Measurements from ENCODE around the gene EVI5L.

- TF ChIP-seq NFIC (IDR thresholded peaks at IDR 0.05; ENCODE audit: borderline replicate concordance) = no peak
- TF ChIP-seq EZH2phosphoT487 (IDR thresholded peaks at IDR 0.05; ENCODE audit: borderline replicate concordance, low read depth) = no peak
- no peak for TF ChIP-seq FOXM1 (IDR thresholded peaks at IDR 0.05; ENCODE audit: low read depth)
- TF ChIP-seq POLR2AphosphoS5 (IDR thresholded peaks at IDR 0.05; ENCODE audit: low read depth, low read length) = no peak
- TF ChIP-seq CTCF (IDR thresholded peaks at IDR 0.05) = no peak
Measured at GRCh38 chr19:7883796-7884570, 54.0 kb downstream of the EVI5L start.
